Effector CD8-positive, alpha-beta T cell (primary cell): ENCODE measurements around the gene C14orf93.
A peak's percentile ranks its signal among the peaks of the same experiment; 100 is the strongest.

Experiments
- DNase-seq: peaks from one replicate; lab custom pipeline; 2025; lab: John Stamatoyannopoulos, UW
- total RNA-seq, 4 experiments: gene quantifications; one replicate each; lab custom pipeline; 2026; lab: John Stamatoyannopoulos, UW

C14orf93 gene
- 6.9 to 16.1 (median 10.2) reads per million in 4 experiments for total RNA-seq

GRCh38 chr14:23009939-23010726, at the start of gene C14orf93:
TSS of gene C14orf93 (minus strand) at chr14:23010143. CDS start at chr14:22999023, 11,120 bp downstream.
- DNase-seq: peak; percentile 62

GRCh38 chr14:23058654-23059504, 48.9 kb upstream of the C14orf93 start:
- no peak for DNase-seq

- DNase-seq: no peak
These were observed 48.1 kb upstream of the C14orf93 start for GRCh38 chr14:23057757-23058653.

- DNase-seq: no peak
These were observed 47.2 kb upstream of the C14orf93 start, which contains the start of gene CDH24 for GRCh38 chr14:23056956-23057756. TSS of gene CDH24 (minus strand) at chr14:23057520. CDS start at chr14:23055733, 1,787 bp downstream.

- no peak for DNase-seq
These were observed 46.4 kb upstream of the C14orf93 start for GRCh38 chr14:23056145-23056955.

GRCh38 chr14:23055621-23056144, 45.7 kb upstream of the C14orf93 start:
- DNase-seq: no peak

GRCh38 chr14:23055147-23055550, 45.2 kb upstream of the C14orf93 start:
- no peak for DNase-seq

- DNase-seq: no peak
These were observed 44.3 kb upstream of the C14orf93 start for GRCh38 chr14:23054000-23054811.

- DNase-seq: no peak
These were observed 43.5 kb upstream of the C14orf93 start for GRCh38 chr14:23053426-23053825.

- DNase-seq: no peak
These were observed 42.7 kb upstream of the C14orf93 start for GRCh38 chr14:23052671-23053070.

GRCh38 chr14:23052182-23052623, 42.3 kb upstream of the C14orf93 start:
- no peak for DNase-seq

- no peak for DNase-seq
These were observed 41.5 kb upstream of the C14orf93 start for GRCh38 chr14:23051141-23052057.

- DNase-seq: no peak
These were observed 39.1 kb upstream of the C14orf93 start for GRCh38 chr14:23049011-23049410.

- DNase-seq: no peak
These were observed 38.1 kb upstream of the C14orf93 start for GRCh38 chr14:23047751-23048693.

GRCh38 chr14:23047034-23047634, 37.2 kb upstream of the C14orf93 start:
- DNase-seq: no peak
